Gastrocnemius medialis (tissue), 4 donors: Measurements from ENCODE around the gene SEC23A.

ENCODE experiments used
- CTCF ChIP-seq, 5 experiments: fragments of 450-650 bp in 3 of 5; fragments of 200-600 bp in 2 of 5; sonication (generic) in 2 of 5; IDR thresholded peaks in 4 of 5; conservative IDR thresholded peaks in 1 of 5; 1 replicate in 4 of 5; 2 replicates in 1 of 5; pipeline ENCODE4 v1.5.1; 2016 to 2019; ENCODE audit warnings: antibody characterized with exemption in 5 of 5, mild to moderate bottlenecking in 3 of 5, moderate library complexity in 3 of 5
- POLR2A ChIP-seq, 2 donors: fragments of 450-650 bp; IDR thresholded peaks; one replicate each; pipeline ENCODE4 v1.6.1; 2017; ENCODE audit warnings: antibody characterized with exemption in 2 of 2, mild to moderate bottlenecking in 2 of 2, moderate library complexity in 2 of 2

GRCh38 chr14:39040529-39040928 is 62.5 kb downstream of the SEC23A start:
- TF ChIP-seq CTCF (IDR thresholded peaks at IDR 0.05 in 4 of 5, conservative IDR thresholded peaks at IDR 0.05 in 1 of 5): no peak
- TF ChIP-seq POLR2A (IDR thresholded peaks at IDR 0.05): no peak
